Measurements from ENCODE around the gene PPP4C.

The PPP4C gene

GRCh38 chr16:30054959-30055553 is 20.7 kb upstream of the PPP4C start:
- DNase-seq (ENCODE audit: low read depth in 2 of 2), result no peak

GRCh38 chr16:30060346-30060745 is 15.4 kb upstream of the PPP4C start:
- DNase-seq (ENCODE audit: low read depth in 2 of 2), result no peak

GRCh38 chr16:30060836-30061554 is 14.8 kb upstream of the PPP4C start:
- no peak for DNase-seq (ENCODE audit: low read depth in 2 of 2)

- no peak for DNase-seq (ENCODE audit: low read depth in 2 of 2)
Observed at GRCh38 chr16:30063278-30063892, 12.4 kb upstream of the PPP4C start.

GRCh38 chr16:30063893-30064728 is 11.7 kb upstream of the PPP4C start:
- DNase-seq (ENCODE audit: low read depth in 2 of 2), result peak in 1 of 2 donors; percentile 47

- no peak for DNase-seq (ENCODE audit: low read depth in 2 of 2)
Observed at GRCh38 chr16:30064729-30065101, 11.1 kb upstream of the PPP4C start.

GRCh38 chr16:30065102-30065942 is 10.5 kb upstream of the PPP4C start, which contains the start of gene ALDOA:
ALDOA (plus strand) TSS chr16:30065760; CDS start chr16:30066898, 1,138 bp downstream.
- DNase-seq (ENCODE audit: low read depth in 2 of 2), result peak; percentile 90 to 91

- no peak for DNase-seq (ENCODE audit: low read depth in 2 of 2)
Observed at GRCh38 chr16:30065943-30066760, 9.6 kb upstream of the PPP4C start.

- DNase-seq (ENCODE audit: low read depth in 2 of 2), result no peak
Observed at GRCh38 chr16:30066761-30067583, 8.8 kb upstream of the PPP4C start.

GRCh38 chr16:30067584-30067916 is 8.2 kb upstream of the PPP4C start:
- DNase-seq (ENCODE audit: low read depth in 2 of 2), result no peak

GRCh38 chr16:30068333-30068732 is 7.5 kb upstream of the PPP4C start:
- DNase-seq (ENCODE audit: low read depth in 2 of 2), result no peak

GRCh38 chr16:30068750-30069610 is 6.8 kb upstream of the PPP4C start:
- DNase-seq (ENCODE audit: low read depth in 2 of 2), result peak in 1 of 2 donors; percentile 30

GRCh38 chr16:30069611-30070462 is 6.0 kb upstream of the PPP4C start:
- DNase-seq (ENCODE audit: low read depth in 2 of 2), result no peak

- DNase-seq (ENCODE audit: low read depth in 2 of 2), result no peak
Observed at GRCh38 chr16:30070490-30070889, 5.3 kb upstream of the PPP4C start.

GRCh38 chr16:30076276-30076791 is 540 bp downstream of the PPP4C start:
- DNase-seq (ENCODE audit: low read depth in 2 of 2), result no peak

- no peak for DNase-seq (ENCODE audit: low read depth in 2 of 2)
Observed at GRCh38 chr16:30077656-30078055, 1.9 kb downstream of the PPP4C start.

- DNase-seq (ENCODE audit: low read depth in 2 of 2), result no peak
Observed at GRCh38 chr16:30078744-30079143, 3.0 kb downstream of the PPP4C start.
